Natural killer cell (primary cell): Measurements from ENCODE around the gene PER2. TPM values are rescaled to one million over a fixed set of nuclear protein-coding genes. Genes with fewer than 3 reads are reported as not detected.

Experiments
- ATAC-seq, 3 donors: fragments of 150-1000 bp in 2 of 3; fragments of 200-7000 bp in 1 of 3; cut with Tn5 transposase; 1 replicate in 1 of 3; 2 replicates in 2 of 3; pipeline ENCODE4 v1.10.0; 2021; ENCODE audit warnings: mild to moderate bottlenecking in 2 of 3, moderate library complexity in 2 of 3
- DNase-seq, 2 donors: peaks; one replicate each; pipeline versions ENCODE4 v3.0.0 to v3.0.0-alpha.2; 2013 to 2021; ENCODE audit warnings: mixed read lengths in 1 of 2
- H3K27ac ChIP-seq: one replicate; pipeline ENCODE4 v1.5.1; 2013; ENCODE audit warnings: mild to moderate bottlenecking, low read length
- H3K27me3 ChIP-seq: one replicate; pipeline ENCODE4 v1.6.1; 2013; ENCODE audit warnings: low read length; ENCODE audit not compliant: control insufficient read depth, insufficient read depth
- H3K36me3 ChIP-seq: one replicate; pipeline ENCODE4 v1.6.1; 2013; ENCODE audit warnings: low read length; ENCODE audit not compliant: control insufficient read depth, insufficient read depth
- H3K4me1 ChIP-seq: one replicate; pipeline ENCODE4 v1.6.1; 2013; ENCODE audit warnings: low read length; ENCODE audit not compliant: control insufficient read depth, insufficient read depth
- H3K4me3 ChIP-seq: one replicate; pipeline ENCODE4 v1.5.1; 2013; ENCODE audit warnings: low read length
- H3K9me3 ChIP-seq: one replicate; pipeline ENCODE4 v1.6.1; 2013; ENCODE audit warnings: low read length; ENCODE audit not compliant: control insufficient read depth, insufficient read depth
- H3K27ac Mint-ChIP-seq, 2 donors: one replicate each; pipeline ENCODE4 v1.8.0; 2022; ENCODE audit warnings: mild to moderate bottlenecking in 2 of 2, mixed read lengths in 2 of 2, moderate library complexity in 1 of 2
- H3K27me3 Mint-ChIP-seq, 2 donors: one replicate each; pipeline ENCODE4 v1.8.0; 2022; ENCODE audit warnings: low read depth in 2 of 2, mixed read lengths in 2 of 2
- H3K36me3 Mint-ChIP-seq: one replicate; pipeline ENCODE4 v1.8.0; 2022; ENCODE audit warnings: mixed read lengths
- H3K4me1 Mint-ChIP-seq, 2 donors: one replicate each; pipeline ENCODE4 v1.8.0; 2022; ENCODE audit warnings: mixed read lengths in 2 of 2
- H3K4me3 Mint-ChIP-seq: one replicate; pipeline ENCODE4 v1.8.0; 2022; ENCODE audit warnings: mild to moderate bottlenecking, moderate library complexity, mixed read lengths
- H3K9me3 Mint-ChIP-seq, 2 donors: one replicate each; pipeline ENCODE4 v1.8.0; 2022; ENCODE audit warnings: mixed read lengths in 2 of 2
- WGBS: methylation state at CpG from one replicate; pipeline ENCODE4 v1.1.7; 2013; ENCODE audit warnings: missing lambda C conversion rate; ENCODE audit not compliant: insufficient coverage; 5-methylcytosine and 5-hydroxymethylcytosine counted together
- intact Hi-C: fragments of 100-400 bp; cut with micrococcal nuclease; formaldehyde crosslinking; loops from one replicate; pipeline ENCODE4 v1.14.2; 2022
- total RNA-seq, 4 donors: library from RNA; stranded (reverse); fragments of 120-200 nt in 1 of 4; gene quantifications; one replicate each; pipeline versions ENCODE4 v1.2.3 to v1.2.4, GENCODE V29; 2013 to 2022
- TF ChIP-seq, protein P1 (sequence below): fragments of 200-600 bp; IDR thresholded peaks from one replicate; pipeline ENCODE4 v1.8.0; 2022; ENCODE audit warnings: antibody characterized with exemption

PER2 gene
- total RNA-seq, 3 donors from 2014 or later (not counting 1 experiment from before 2014, with no cell fraction given), result 26.3 to 32.9 (median 32.6) TPM

DNA sequence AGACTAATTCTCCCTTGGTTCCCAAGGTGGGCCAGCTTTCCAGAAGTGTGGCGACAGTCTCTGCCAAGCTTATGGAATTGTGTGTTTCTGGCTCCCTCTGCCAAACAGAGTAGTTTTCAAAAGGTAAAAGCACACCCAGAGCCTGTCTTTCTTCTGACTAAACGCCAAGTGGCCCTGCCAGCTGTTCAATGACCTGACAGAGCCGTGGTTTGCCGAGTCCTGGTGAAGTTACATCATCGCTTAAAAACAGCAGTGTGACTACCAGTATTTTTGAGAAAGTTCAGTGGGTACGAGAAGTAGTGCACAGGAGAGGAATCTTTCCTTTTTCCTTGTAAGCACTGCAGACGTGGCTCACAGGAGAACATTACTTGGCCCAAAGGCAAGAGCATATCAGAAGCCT is 1.9 kb downstream of the PER2 start:
- H3K9me3 ChIP-seq, result no peaks in the 10 kb centered on the region
- H3K4me1 Mint-ChIP-seq, result peaks cover 50 to 61% of the 10 kb centered on the region in 2 donors
- H3K4me3 ChIP-seq, result no peak overlapping the region
- peak overlapping the region; percentile 84 for H3K4me3 Mint-ChIP-seq
- TF ChIP-seq, protein P1, sequence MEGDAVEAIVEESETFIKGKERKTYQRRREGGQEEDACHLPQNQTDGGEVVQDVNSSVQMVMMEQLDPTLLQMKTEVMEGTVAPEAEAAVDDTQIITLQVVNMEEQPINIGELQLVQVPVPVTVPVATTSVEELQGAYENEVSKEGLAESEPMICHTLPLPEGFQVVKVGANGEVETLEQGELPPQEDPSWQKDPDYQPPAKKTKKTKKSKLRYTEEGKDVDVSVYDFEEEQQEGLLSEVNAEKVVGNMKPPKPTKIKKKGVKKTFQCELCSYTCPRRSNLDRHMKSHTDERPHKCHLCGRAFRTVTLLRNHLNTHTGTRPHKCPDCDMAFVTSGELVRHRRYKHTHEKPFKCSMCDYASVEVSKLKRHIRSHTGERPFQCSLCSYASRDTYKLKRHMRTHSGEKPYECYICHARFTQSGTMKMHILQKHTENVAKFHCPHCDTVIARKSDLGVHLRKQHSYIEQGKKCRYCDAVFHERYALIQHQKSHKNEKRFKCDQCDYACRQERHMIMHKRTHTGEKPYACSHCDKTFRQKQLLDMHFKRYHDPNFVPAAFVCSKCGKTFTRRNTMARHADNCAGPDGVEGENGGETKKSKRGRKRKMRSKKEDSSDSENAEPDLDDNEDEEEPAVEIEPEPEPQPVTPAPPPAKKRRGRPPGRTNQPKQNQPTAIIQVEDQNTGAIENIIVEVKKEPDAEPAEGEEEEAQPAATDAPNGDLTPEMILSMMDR, result no peak
- no peaks in the 10 kb centered on the region for H3K27me3 Mint-ChIP-seq
- DNase-seq (no peak), ATAC-seq (no peak)
- H3K27ac Mint-ChIP-seq, result peak overlapping the region; percentile 98 to 99
- H3K27me3 ChIP-seq, result no peaks in the 10 kb centered on the region
- H3K36me3 Mint-ChIP-seq, result no peaks in the 10 kb centered on the region
- H3K4me1 ChIP-seq, result peaks cover 35% of the 10 kb centered on the region
- H3K36me3 ChIP-seq, result no peaks in the 10 kb centered on the region
- H3K9me3 Mint-ChIP-seq, result no peaks in the 10 kb centered on the region
- H3K27ac ChIP-seq, result no peak overlapping the region
- intact Hi-C loops, result loop anchor here (5.0 to 10.0 kb wide), 2 partner anchors 44 to 322 kb away; partner anchors contain the start of genes HES6 and UBE2F
- WGBS, result 87% methylated on average over 7 of the region's 7 CpGs

DNA sequence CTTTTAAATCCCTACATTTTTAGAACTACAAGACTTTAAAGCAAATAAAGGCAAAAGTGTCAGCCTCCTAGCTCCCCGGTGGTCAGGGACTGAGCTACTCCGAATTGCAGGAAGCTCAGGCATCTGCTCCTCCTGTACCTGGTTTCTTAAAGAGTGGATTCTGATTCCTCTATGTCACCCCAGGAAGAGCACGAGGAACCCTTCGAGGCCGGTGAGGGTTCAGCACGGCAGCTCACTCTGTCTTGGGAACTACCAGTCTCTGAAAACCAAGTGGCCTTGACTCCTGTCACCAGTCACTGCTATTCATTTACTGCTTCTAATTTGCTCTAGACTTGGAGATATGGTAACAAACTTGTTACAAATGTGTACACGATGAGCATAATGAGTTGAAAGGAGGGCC is 2.3 kb downstream of the PER2 start:
- DNase-seq (no peak), ATAC-seq (no peak)
- peaks cover 35% of the 10 kb centered on the region for H3K4me1 ChIP-seq
- no peak overlapping the region for H3K27ac ChIP-seq
- TF ChIP-seq, protein P1, result no peak
- no peak overlapping the region for H3K4me3 ChIP-seq
- H3K27me3 Mint-ChIP-seq, result no peaks in the 10 kb centered on the region
- no peaks in the 10 kb centered on the region for H3K36me3 Mint-ChIP-seq
- H3K9me3 Mint-ChIP-seq, result no peaks in the 10 kb centered on the region
- H3K4me3 Mint-ChIP-seq, result peak overlapping the region; percentile 84
- intact Hi-C loops, result loop anchor here (5.0 to 10.0 kb wide), 2 partner anchors 44 to 321 kb away; partner anchors contain the start of genes HES6 and UBE2F
- peaks cover 55 to 61% of the 10 kb centered on the region in 2 donors for H3K4me1 Mint-ChIP-seq
- H3K9me3 ChIP-seq, result no peaks in the 10 kb centered on the region
- H3K27me3 ChIP-seq, result no peaks in the 10 kb centered on the region
- H3K36me3 ChIP-seq, result no peaks in the 10 kb centered on the region
- 90% methylated on average over 7 of the region's 7 CpGs for WGBS
- peak overlapping the region; percentile 98 to 99 for H3K27ac Mint-ChIP-seq

DNA sequence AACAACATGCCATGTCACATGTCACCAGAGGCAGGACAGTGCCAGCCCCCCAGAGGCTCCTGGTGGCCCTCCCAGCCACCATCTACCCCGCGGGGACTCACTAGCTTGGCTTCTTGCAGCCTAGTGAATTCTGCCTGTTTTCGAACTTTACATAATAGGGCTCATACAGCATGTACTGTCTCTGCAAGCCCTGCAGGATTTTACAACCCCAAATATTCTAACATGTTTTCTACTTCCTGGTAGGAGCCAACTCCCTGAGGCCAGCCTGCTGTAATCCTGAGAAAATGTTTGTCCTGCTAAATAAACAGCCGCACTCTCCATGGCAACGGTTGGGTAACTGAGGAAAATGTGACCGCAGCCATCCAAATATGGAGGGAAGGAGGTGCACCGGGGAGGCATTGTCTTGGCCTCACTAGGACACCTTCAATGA is 2.7 kb downstream of the PER2 start:
- Histone ChIP-seq H3K27me3 (no peaks in the 10 kb centered on the region), H3K27ac (no peak overlapping the region), H3K4me3 (no peak overlapping the region), H3K4me1 (peaks cover 31% of the 10 kb centered on the region), H3K36me3 (no peaks in the 10 kb centered on the region), H3K9me3 (no peaks in the 10 kb centered on the region)
- H3K27me3 Mint-ChIP-seq, result no peaks in the 10 kb centered on the region
- H3K36me3 Mint-ChIP-seq, result no peaks in the 10 kb centered on the region
- peaks cover 54 to 59% of the 10 kb centered on the region in 2 donors for H3K4me1 Mint-ChIP-seq
- 96% methylated on average over 7 of the region's 7 CpGs for WGBS
- ATAC-seq (no peak), DNase-seq (no peak)
- H3K4me3 Mint-ChIP-seq, result no peak overlapping the region
- TF ChIP-seq, protein P1, result no peak
- H3K9me3 Mint-ChIP-seq, result no peaks in the 10 kb centered on the region
- intact Hi-C loops, result loop anchor here (5.0 to 10.0 kb wide), 2 partner anchors 43 to 321 kb away; partner anchors contain the start of genes HES6 and UBE2F
- H3K27ac Mint-ChIP-seq, result peak overlapping the region in 1 of 2 donors; percentile 98
